GM12892 (cell line): ENCODE measurements around the gene CCDC85C.

Experiments
- DNase-seq: peaks from one replicate; pipeline ENCODE4 v3.0.0; 2011; ENCODE audit not compliant: insufficient read length
- FAIRE-seq: peaks from 2 replicates; lab custom pipeline; 2011; peaks lifted over from hg19 to GRCh38; lab: Jason Lieb, UNC
- POLR2A ChIP-seq: IDR thresholded peaks from 2 replicates; pipeline ENCODE4 v1.6.1; 2011; ENCODE audit warnings: low read depth, low read length, control low read depth
- POLR2AphosphoS5 ChIP-seq: IDR thresholded peaks from 2 replicates; pipeline ENCODE4 v1.6.1; 2011; ENCODE audit warnings: low read depth, low read length, control low read depth
- TAF1 ChIP-seq: IDR thresholded peaks from 2 replicates; pipeline ENCODE4 v1.6.1; 2011; ENCODE audit warnings: low read depth, mild to moderate bottlenecking, control low read depth, low read length, borderline replicate concordance

Gene CCDC85C

DNA sequence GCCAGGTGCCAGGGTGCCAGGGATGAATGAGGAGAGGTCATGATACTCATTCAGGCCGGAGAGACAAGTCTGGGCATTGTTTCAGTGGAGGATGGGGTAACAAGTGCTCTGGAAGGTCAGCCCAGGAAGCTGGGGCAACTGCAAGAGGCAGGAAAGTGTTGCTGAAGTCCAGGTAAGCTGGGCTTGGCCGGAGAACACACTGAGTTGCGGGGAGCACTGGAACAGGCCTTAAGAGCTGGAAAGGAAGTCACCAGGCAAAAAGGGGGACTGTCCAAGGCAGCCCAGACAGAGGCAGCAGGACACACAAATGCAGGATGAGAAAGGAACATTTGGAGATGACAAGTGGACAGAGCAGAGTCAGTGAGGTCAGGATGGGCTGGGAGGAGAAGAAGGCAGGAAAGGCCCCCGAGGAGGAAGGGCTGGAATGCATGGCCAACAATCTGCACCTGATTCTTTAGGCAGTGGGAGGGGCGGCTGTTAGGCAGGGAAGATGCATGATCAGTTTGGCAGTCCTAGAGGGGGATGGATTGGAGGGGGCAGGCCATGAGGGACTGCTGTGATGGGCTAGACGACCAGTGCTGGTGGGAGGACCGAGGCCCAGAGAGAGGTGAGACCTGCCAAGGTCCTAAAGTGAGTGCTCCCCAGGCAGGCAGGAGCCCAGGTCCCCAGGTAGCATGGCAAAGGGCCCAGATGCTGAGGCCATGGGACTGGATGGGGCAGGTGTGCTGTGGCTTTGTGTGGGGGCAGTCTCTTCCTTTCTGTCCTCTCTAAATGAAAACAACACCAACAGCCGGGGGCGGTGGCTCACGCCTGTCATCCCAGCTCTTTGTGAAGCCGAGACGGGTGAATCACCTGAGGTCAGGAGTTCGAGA is 23.7 kb upstream of the CCDC85C start:
- TF ChIP-seq POLR2AphosphoS5 (no peak), TAF1 (no peak), POLR2A (no peak)
- no peak for FAIRE-seq
- DNase-seq, result no peak

- TF ChIP-seq POLR2A, result no peak
- no peak for TF ChIP-seq TAF1
- no peak for TF ChIP-seq POLR2AphosphoS5
- FAIRE-seq (no peak), DNase-seq (no peak)
Measured at GRCh38 chr14:99627100-99627499, 23.1 kb upstream of the CCDC85C start.

DNA sequence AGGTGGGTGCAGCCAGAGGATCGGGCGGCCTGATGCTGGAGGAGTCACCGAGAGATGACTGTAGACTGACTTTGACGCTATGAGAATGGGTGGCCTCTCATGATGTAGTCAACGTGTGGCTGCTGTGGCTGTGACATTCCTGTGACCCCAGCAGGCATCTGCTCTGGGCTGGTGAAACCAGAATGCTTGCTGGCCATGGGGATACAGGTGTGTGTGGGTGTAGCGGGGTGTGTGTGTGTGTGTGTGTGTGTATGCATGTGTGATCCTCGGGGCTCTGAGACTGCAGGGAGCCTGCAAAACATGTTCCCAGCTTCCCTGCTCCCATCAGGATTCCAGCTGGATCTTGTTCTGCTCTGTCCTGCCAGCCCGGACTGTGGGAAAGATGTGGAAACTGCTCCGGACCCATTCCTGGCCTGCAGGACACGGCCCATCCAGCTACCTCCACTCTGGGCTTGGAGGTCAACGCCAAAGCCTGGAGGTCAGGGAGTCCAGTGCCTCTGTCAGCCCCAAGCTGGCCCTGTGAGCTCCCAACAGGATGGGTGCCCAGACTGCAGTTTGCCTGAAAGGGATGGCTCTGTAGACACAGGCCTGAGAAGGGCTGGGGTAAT is 22.1 kb upstream of the CCDC85C start:
- TF ChIP-seq POLR2AphosphoS5, result no peak
- no peak for TF ChIP-seq POLR2A
- TF ChIP-seq TAF1, result no peak
- DNase-seq (no peak), FAIRE-seq (no peak)

GRCh38 chr14:99625476-99625875 is 21.5 kb upstream of the CCDC85C start:
- FAIRE-seq, result no peak
- DNase-seq, result no peak
- TF ChIP-seq POLR2A, result no peak
- TF ChIP-seq TAF1, result no peak
- no peak for TF ChIP-seq POLR2AphosphoS5

DNA sequence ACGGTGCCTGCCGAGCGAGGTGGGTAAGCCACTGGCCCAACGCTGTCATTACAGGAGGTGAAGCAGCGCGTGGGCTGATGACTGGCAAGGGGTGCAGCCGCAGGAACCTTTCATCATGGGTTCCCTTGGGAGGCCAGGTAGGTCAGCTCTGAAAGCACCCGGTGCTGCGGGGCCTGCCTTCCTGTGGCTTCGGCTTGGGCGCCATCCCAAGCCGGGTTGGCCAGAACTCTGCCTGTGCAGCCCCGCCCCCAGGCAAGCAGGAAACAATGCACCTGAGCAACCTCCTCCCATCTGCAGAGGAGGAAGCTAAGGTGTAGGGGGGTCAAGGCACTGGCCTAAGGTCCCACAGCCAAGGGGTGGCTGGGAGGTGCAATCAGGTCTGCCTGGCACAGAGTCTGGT is 21.0 kb upstream of the CCDC85C start:
- DNase-seq (no peak), FAIRE-seq (no peak)
- no peak for TF ChIP-seq POLR2AphosphoS5
- TF ChIP-seq TAF1, result no peak
- TF ChIP-seq POLR2A, result no peak

DNA sequence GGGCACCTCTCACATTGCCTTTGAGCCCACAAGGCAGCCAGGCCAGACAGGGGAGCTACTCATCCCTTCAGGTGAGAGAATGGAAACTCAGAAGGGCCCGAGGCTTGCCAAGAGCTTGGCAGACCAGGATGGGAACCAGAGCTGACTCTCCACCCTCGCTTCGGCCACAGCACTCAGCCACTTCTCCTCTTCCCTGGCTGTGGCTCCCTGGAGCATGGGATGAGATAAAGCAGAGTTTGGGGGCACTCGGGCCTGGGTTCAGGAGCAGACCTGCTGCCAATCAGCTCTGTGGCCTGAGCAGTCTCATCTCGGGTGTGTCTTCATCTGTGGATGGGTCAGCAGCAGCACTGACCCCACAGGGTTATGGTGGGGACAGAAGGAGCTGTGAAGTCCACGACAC is 20.0 kb upstream of the CCDC85C start:
- FAIRE-seq (no peak), DNase-seq (no peak)
- no peak for TF ChIP-seq TAF1
- TF ChIP-seq POLR2A, result no peak
- no peak for TF ChIP-seq POLR2AphosphoS5

DNA sequence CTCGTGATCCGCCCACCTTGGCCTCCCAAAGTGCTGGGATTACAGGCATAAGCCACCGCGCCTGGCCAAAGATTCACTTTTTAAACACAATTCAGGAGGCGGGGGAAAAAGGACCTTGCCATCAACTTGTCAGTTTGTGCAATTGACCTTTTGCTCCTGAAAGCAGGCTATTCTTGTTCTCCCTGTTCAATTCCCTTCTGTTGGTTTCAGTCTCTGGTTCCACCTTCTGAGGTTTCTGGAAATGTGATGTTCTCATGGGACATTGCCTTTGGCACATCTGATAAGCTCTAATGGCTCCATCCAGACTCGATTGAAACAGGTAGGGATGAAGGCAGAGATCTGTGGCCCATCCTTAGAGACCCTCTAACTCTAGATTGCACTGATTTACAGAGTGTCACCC is 17.9 kb upstream of the CCDC85C start:
- FAIRE-seq (no peak), DNase-seq (no peak)
- TF ChIP-seq TAF1 (no peak), POLR2AphosphoS5 (no peak), POLR2A (no peak)

DNA sequence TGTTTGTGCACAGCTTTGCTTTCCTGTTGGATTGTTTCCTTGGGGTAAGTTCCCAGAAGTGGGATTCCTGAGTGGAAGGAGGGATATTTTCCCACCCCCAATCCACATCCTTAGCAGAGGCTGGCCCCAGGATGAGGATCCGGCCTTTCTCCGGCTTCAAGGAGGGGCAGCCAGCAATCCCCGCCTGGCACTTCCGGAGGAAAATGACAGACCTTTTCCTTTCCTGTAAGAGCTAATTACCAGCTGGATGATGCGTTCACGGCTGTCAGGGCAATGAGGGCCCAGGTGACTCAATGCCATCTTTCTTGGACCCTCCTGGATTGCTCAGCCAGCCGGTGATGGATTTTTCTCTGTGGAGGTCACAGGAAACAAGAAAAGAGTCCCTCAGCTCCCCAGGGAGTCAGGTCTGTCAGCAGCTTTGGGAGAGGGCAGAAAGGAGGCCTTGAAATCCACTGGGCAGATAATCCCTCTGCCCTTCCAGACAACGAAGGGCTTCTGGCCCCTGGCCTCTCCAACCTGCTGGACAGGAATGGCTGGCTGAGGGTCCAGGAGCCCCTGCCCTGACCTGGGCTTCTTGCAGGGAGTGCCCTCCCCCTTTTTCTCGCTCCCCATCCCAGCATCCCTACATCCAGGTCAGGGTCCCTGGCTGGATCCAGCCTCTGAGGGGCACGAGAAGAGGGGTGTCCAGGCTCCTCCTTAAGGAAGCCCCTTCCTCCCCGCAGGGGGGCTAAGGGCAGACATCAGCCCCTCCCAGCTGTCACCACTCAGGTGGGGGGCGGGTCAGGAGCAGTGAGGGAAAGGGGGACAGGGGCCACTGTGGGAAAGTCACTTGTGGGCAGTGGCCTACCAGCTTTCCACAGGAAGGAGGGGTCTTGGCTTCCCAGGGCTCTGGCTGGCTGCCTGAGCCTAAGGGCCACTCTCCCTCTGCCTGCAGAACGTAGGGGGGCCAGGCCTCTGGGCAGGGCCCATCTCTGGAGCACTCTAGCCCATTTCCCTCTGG is 16.1 kb upstream of the CCDC85C start:
- no peak for DNase-seq
- no peak for TF ChIP-seq TAF1
- TF ChIP-seq POLR2AphosphoS5, result no peak
- no peak for TF ChIP-seq POLR2A
- no peak for FAIRE-seq

DNA sequence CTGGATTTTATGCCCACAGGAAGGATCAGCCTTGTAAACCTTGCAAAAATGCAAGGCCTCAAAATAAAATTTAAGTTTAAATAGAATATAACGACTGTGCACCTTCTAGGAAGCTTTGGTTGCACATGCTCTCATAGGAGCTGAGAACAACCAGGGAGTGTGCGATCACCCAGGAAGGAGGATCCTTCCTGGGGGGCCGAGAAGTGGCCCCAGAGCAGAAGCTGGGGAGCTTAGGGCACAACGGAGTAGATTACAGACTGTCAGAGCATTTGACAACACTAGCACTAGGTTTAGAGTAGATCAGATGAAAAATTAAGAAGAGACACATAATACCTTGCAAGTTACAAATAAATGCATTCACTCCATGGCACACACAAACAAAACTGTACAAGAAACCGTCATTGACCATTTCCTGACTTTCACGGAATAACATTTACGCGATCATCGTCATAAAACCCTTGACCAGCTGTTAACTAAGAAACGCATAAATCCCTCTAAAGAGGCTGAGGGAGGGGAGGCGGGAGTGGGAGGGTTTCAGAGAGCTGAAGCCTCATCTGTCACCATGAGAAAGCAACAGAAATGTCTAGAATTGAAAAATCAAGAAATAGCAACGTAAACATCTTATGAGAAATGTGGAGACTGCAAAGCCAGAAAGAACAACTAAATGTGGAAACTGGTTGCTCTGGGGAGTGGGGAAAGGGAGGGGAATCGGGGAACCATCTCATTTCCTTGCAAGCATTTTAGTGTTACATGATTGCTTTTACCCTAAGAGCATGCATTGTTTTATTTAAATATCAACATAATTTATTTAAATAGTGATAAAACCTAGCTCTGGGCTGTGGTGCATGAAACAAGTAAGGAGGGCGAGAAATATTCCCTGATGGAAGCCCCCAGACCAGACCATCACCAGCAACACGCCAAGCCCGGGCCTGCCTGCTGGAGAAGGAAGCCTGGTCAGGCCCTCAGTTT is 13.1 kb upstream of the CCDC85C start:
- TF ChIP-seq POLR2AphosphoS5 (no peak), POLR2A (no peak), TAF1 (no peak)
- DNase-seq (no peak), FAIRE-seq (no peak)
